OCI-LY3 (cell line): Measurements from ENCODE around the gene RPS6KA2.

Experiments used
- H2AFZ ChIP-seq: fragments of 200-600, 300-600 bp; shearing (Covaris generic); 2 replicates; pipeline ENCODE4 v1.6.0; 2014; ENCODE audit warnings: antibody characterized with exemption, low read depth, low read length
- H3K27ac ChIP-seq: fragments of 200-600, 300-600 bp; sonication (generic); 2 replicates; pipeline ENCODE4 v1.5.1; 2014; ENCODE audit warnings: mild to moderate bottlenecking, low read length, moderate library complexity, mixed read lengths
- H3K27me3 ChIP-seq: fragments of 200-600, 300-600 bp; sonication (generic); 2 replicates; pipeline ENCODE4 v1.6.1; 2014; ENCODE audit warnings: low read depth, low read length, mixed read lengths
- H3K36me3 ChIP-seq: fragments of 200-600, 300-600 bp; sonication (generic); replicated peaks from 2 replicates; pipeline ENCODE3; 2014; ENCODE audit warnings: low read depth, low read length, mixed read lengths
- H3K4me1 ChIP-seq: fragments of 300-600, 200-600 bp; sonication (generic); 2 replicates; pipeline ENCODE4 v1.6.1; 2014; ENCODE audit warnings: low read length, mixed read lengths
- H3K4me2 ChIP-seq: fragments of 200-600, 300-600 bp; sonication (generic); 2 replicates; pipeline ENCODE4 v1.6.1; 2014; ENCODE audit warnings: low read length, mixed read lengths
- H3K4me3 ChIP-seq: fragments of 300-600, 200-600 bp; sonication (generic); 2 replicates; pipeline ENCODE4 v1.5.1; 2014; ENCODE audit warnings: antibody characterized with exemption, mild to moderate bottlenecking, low read length, moderate library complexity
- H3K79me2 ChIP-seq: fragments of 300-600, 200-600 bp; shearing (Covaris generic); 2 replicates; pipeline ENCODE4 v1.6.1; 2014; ENCODE audit warnings: mild to moderate bottlenecking, low read length, mixed read lengths
- H3K9ac ChIP-seq: fragments of 300-600, 200-600 bp; shearing (Covaris generic); 2 replicates; pipeline ENCODE4 v1.6.0; 2014; ENCODE audit warnings: mild to moderate bottlenecking, low read length, moderate library complexity
- H3K9me3 ChIP-seq: fragments of 200-600, 300-600 bp; shearing (Covaris generic); 2 replicates; pipeline ENCODE4 v1.6.1; 2014; ENCODE audit warnings: low read length, mixed read lengths; ENCODE audit not compliant: insufficient read depth
- H4K20me1 ChIP-seq: fragments of 200-600, 300-600 bp; sonication (generic); 2 replicates; pipeline ENCODE4 v1.6.1; 2016; ENCODE audit warnings: low read length, mixed read lengths; ENCODE audit not compliant: insufficient read depth
- EZH2phosphoT487 ChIP-seq: fragments of 200-600 bp; shearing (Covaris generic); IDR thresholded peaks from 2 replicates; pipeline ENCODE4 v1.6.1; 2018; ENCODE audit warnings: antibody characterized with exemption, mixed run types, low read depth
- TF ChIP-seq, protein P1 (sequence below): fragments of 200-600, 300-600 bp; sonication (generic); IDR thresholded peaks from 2 replicates; pipeline ENCODE4 v1.5.1; 2014; ENCODE audit warnings: antibody characterized with exemption, low read length, low read depth

RPS6KA2 gene

DNA sequence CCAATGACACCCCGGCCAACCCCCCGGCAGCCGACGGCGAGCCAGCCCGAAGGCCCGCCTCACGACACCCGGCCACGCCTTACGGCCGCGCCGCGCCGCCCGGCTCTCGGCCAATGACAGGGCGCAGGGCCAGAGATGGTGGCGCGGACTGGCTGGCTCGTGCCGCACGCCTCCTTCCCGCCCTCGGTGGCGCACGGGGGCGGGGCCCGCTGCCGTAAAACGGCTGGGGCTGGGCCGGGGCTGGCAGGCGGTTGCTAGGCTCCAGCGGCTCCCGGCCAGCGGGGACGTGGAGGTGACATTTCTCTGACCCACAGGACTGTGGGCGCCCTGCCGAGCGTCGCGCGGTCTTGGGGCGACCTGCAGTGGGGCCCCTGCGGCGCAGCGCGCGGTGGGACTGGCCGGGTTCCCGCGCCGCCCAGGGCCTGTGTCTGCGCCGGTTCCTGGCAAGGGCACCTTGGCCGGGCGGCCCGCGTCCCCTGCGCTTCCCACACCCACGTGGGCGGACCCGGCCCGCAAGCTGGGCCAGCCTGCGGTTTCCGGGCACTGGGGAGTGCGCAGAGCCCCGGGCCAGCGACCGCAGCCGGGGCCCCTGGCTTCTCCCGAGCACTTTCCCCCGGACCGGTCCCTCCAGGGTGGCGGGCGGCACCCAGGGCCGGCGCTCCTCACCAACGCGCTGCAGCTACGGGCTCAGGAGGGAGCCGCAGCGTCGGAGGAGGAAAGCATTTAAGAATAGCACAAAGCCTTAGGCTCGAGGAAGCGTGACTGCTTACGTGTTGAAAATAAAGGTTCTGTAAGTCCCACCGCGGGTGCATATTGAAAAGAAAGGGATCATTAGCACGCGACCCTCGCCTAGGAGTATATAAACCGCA, 243.9 kb downstream of the RPS6KA2 start, which contains the start of gene MPC1:
Gene MPC1, minus strand, starts transcription at position 8 of the 869 bp plus-strand sequence. CDS start 64 bp downstream, outside the sequence.
- H3K79me2 ChIP-seq = peaks cover 4% of the 10 kb centered on the region; the same call in 1 of the 2 replicates
- peak within 1 kb of the TSS; percentile 89 for H3K4me2 ChIP-seq
- H4K20me1 ChIP-seq = no peaks in the 10 kb centered on the region
- H3K27me3 ChIP-seq = no peaks in the 10 kb centered on the region
- no peaks in the 10 kb centered on the region for H3K9me3 ChIP-seq
- H3K4me3 ChIP-seq = peak within 1 kb of the TSS; percentile 97
- H3K9ac ChIP-seq = peak within 1 kb of the TSS; percentile 75
- H3K36me3 ChIP-seq = no peaks in the 10 kb centered on the region
- TF ChIP-seq EZH2phosphoT487 = no peak
- TF ChIP-seq, protein P1, sequence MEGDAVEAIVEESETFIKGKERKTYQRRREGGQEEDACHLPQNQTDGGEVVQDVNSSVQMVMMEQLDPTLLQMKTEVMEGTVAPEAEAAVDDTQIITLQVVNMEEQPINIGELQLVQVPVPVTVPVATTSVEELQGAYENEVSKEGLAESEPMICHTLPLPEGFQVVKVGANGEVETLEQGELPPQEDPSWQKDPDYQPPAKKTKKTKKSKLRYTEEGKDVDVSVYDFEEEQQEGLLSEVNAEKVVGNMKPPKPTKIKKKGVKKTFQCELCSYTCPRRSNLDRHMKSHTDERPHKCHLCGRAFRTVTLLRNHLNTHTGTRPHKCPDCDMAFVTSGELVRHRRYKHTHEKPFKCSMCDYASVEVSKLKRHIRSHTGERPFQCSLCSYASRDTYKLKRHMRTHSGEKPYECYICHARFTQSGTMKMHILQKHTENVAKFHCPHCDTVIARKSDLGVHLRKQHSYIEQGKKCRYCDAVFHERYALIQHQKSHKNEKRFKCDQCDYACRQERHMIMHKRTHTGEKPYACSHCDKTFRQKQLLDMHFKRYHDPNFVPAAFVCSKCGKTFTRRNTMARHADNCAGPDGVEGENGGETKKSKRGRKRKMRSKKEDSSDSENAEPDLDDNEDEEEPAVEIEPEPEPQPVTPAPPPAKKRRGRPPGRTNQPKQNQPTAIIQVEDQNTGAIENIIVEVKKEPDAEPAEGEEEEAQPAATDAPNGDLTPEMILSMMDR = no peak
- peak within 1 kb of the TSS; percentile 55 for H3K27ac ChIP-seq
- peaks cover 3% of the 10 kb centered on the region; the same call in 1 of the 2 replicates for H3K4me1 ChIP-seq
- peak within 1 kb of the TSS; percentile 66; the same call in 1 of the 2 replicates for H2AFZ ChIP-seq

DNA sequence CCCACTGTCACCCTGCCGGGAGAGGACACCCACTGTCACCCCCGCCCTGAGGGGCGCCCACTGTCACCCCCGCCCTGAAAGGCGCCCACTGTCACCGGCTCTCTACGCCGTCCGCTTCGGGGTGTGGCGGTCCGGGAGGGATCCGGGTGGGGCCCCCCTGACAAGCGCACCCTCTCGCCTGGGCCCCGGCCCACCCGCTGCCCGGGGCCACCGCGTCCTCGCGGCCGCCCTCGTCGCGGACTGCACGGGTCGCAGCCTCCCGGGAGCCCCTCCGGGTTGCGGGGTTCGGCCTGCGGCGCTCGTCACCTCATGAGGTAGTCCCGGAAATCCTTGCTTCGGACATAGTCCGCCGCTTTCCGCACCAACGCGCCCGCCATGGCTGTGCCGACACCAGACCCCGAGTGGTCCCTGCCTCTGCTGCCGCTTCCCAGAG, 244.5 kb downstream of the RPS6KA2 start:
- H4K20me1 ChIP-seq = no peaks in the 10 kb centered on the region
- H3K4me1 ChIP-seq = peaks cover 3% of the 10 kb centered on the region; the same call in 1 of the 2 replicates
- peak overlapping the region; percentile 97 for H3K4me3 ChIP-seq
- no peaks in the 10 kb centered on the region for H3K27me3 ChIP-seq
- peak overlapping the region; percentile 66; the same call in 1 of the 2 replicates for H2AFZ ChIP-seq
- H3K9me3 ChIP-seq = no peaks in the 10 kb centered on the region
- H3K9ac ChIP-seq = peak overlapping the region; percentile 69; the same call in 1 of the 2 replicates
- H3K4me2 ChIP-seq = peak overlapping the region; percentile 89
- no peak overlapping the region for H3K27ac ChIP-seq
- TF ChIP-seq EZH2phosphoT487 = no peak
- TF ChIP-seq, protein P1 = no peak
- peaks cover 4% of the 10 kb centered on the region; the same call in 1 of the 2 replicates for H3K79me2 ChIP-seq
- H3K36me3 ChIP-seq = no peaks in the 10 kb centered on the region

DNA sequence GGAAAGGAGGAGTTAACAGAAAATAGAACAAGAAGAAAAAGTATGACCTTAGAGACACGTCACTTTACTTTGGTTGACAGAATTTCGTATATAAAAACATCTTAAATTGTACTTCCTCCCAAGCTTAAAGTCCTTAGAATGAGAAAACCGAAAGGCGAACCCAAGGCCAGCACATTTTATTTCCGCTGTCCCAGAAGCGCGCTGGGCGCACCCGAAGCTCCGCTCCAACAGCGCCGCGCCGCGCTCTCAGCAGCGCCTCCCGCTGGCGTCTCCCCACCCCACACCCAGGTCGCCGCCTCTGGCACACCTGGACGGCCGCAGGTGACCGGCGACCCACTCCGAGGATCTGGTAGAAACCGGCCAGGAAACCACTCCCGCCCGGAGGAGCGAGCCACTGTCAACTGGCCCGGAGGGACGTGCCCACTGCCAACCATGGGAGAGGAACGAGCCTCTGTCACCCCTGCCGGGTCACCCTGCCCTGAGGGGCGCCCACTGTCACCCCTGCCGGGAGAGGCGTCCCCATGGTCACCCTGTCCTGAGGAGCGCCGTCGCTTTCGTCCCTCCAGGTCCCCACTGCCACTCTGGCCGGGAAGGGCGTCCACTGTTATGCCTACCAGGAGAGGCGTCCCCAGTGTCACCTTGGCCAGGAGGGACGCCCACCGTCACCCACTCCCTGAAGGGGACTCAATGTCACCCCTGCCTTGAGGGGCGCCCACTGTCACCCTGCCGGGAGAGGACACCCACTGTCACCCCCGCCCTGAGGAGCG, 245.1 kb downstream of the RPS6KA2 start:
- H3K4me1 ChIP-seq = peaks cover 3% of the 10 kb centered on the region; the same call in 1 of the 2 replicates
- H3K27me3 ChIP-seq = no peaks in the 10 kb centered on the region
- no peaks in the 10 kb centered on the region for H3K9me3 ChIP-seq
- H3K4me3 ChIP-seq = peak overlapping the region; percentile 97
- peak overlapping the region; percentile 69 for H3K9ac ChIP-seq
- H4K20me1 ChIP-seq = no peaks in the 10 kb centered on the region
- peak overlapping the region; percentile 100 for H2AFZ ChIP-seq
- H3K4me2 ChIP-seq = peak overlapping the region; percentile 89
- no peak for TF ChIP-seq EZH2phosphoT487
- TF ChIP-seq, protein P1 = peak; percentile 63
- no peaks in the 10 kb centered on the region for H3K36me3 ChIP-seq
- no peak overlapping the region; the same call in 1 of the 2 replicates for H3K27ac ChIP-seq
- peaks cover 4% of the 10 kb centered on the region; the same call in 1 of the 2 replicates for H3K79me2 ChIP-seq

DNA sequence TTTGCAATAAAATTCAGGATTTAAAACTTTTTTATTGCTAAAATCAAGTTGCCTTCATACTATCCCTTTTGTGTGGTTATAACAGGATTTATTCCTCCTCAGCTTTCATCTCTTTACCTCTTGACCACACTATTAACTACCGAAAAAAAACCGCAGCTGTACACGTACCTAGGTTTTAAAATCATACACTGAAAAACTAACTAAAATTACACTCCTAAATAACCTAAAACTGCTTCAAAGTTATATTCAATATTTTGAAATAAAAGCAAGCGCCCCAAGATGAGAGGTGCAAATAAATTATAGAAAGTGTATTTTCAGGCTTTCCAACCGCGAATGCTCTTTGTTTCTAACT, 245.7 kb downstream of the RPS6KA2 start:
- Histone ChIP-seq H3K4me1 (peaks cover 3% of the 10 kb centered on the region; the same call in 1 of the 2 replicates), H3K4me2 (peak overlapping the region; percentile 89), H3K9me3 (no peaks in the 10 kb centered on the region), H3K36me3 (no peaks in the 10 kb centered on the region), H3K4me3 (peak overlapping the region; percentile 97), H2AFZ (peak overlapping the region; percentile 100), H3K9ac (peak overlapping the region; percentile 69), H3K27ac (no peak overlapping the region; the same call in 1 of the 2 replicates), H3K79me2 (peaks cover 4% of the 10 kb centered on the region; the same call in 1 of the 2 replicates), H3K27me3 (no peaks in the 10 kb centered on the region), H4K20me1 (no peaks in the 10 kb centered on the region)
- TF ChIP-seq, protein P1 = no peak
- TF ChIP-seq EZH2phosphoT487 = no peak
